Stimulated activated CD4-positive, alpha-beta T cell treated with anti-CD3 and anti-CD28 coated beads, Interleukin-1b, Interleukin-23, amount 100 ng/mL, for 4 hours (primary cell): ENCODE measurements around the gene OSBP.
"Not testable (repeated sequence)": the region's sequence is repeated elsewhere in the genome, so short reads cannot be mapped to it uniquely, and the experiment has no call there.

Experiments used
- DNase-seq, 2 donors: peaks; one replicate each; pipeline ENCODE4 v3.0.0-alpha.2; 2020; ENCODE audit warnings: low read depth in 2 of 2

Gene OSBP

GRCh38 chr11:59551659-59552521 lies 63.7 kb downstream of the OSBP start:
- no peak for DNase-seq

GRCh38 chr11:59550842-59551658 lies 64.5 kb downstream of the OSBP start:
- DNase-seq = peak; percentile 73 to 81

GRCh38 chr11:59550368-59550841 lies 65.2 kb downstream of the OSBP start:
- DNase-seq = peak; percentile 83

GRCh38 chr11:59548309-59548656 lies 67.3 kb downstream of the OSBP start:
- no peak for DNase-seq

GRCh38 chr11:59547605-59548308 lies 67.8 kb downstream of the OSBP start:
- not testable (repeated sequence) for DNase-seq

- DNase-seq = no peak
Measured at GRCh38 chr11:59545179-59546020, 70.2 kb downstream of the OSBP start.

GRCh38 chr11:59544869-59545178 lies 70.8 kb downstream of the OSBP start:
- no peak for DNase-seq

- not testable (repeated sequence) for DNase-seq
Measured at GRCh38 chr11:59543713-59544112, 71.9 kb downstream of the OSBP start.

GRCh38 chr11:59542142-59542810 lies 73.3 kb downstream of the OSBP start:
- no peak for DNase-seq

GRCh38 chr11:59534676-59535075 lies 80.9 kb downstream of the OSBP start:
- DNase-seq = no peak

GRCh38 chr11:59532620-59533019 lies 83.0 kb downstream of the OSBP start:
- no peak for DNase-seq

- DNase-seq = no peak
Measured at GRCh38 chr11:59528711-59529110, 86.9 kb downstream of the OSBP start.
